Iris pigment epithelial cell (primary cell): ENCODE data around the gene FCRL6.
A peak's percentile ranks its signal among the peaks of the same experiment; 100 is the strongest.

Experiments
- DNase-seq: peaks from one replicate; pipeline ENCODE4 v3.0.0-alpha.2; 2011; ENCODE audit warnings: low read depth

The FCRL6 gene, protein sequence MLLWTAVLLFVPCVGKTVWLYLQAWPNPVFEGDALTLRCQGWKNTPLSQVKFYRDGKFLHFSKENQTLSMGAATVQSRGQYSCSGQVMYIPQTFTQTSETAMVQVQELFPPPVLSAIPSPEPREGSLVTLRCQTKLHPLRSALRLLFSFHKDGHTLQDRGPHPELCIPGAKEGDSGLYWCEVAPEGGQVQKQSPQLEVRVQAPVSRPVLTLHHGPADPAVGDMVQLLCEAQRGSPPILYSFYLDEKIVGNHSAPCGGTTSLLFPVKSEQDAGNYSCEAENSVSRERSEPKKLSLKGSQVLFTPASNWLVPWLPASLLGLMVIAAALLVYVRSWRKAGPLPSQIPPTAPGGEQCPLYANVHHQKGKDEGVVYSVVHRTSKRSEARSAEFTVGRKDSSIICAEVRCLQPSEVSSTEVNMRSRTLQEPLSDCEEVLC

DNA sequence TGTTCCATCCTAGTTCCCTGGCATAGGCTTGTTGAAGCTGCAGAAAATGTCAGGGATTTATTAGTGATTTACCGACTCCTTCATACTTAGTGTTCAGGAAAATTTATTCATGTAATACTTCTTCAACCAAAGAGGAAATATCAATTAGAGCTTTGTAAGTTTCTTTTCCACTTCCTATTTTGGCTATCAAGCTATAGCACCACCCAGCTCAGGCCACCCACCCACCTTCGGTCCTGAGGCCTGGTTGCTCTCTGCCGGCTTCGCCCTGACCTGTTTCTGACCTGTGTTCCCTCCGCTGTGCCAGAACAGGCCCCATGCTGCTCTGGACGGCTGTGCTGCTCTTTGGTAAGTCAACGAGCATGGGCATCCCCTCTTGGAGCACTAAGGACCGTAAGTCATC, at the start of gene FCRL6:
FCRL6 (plus strand) TSS at position 250 of the 400 bp plus-strand sequence; CDS start at position 315, 65 bp downstream.
- no peak for DNase-seq

DNA sequence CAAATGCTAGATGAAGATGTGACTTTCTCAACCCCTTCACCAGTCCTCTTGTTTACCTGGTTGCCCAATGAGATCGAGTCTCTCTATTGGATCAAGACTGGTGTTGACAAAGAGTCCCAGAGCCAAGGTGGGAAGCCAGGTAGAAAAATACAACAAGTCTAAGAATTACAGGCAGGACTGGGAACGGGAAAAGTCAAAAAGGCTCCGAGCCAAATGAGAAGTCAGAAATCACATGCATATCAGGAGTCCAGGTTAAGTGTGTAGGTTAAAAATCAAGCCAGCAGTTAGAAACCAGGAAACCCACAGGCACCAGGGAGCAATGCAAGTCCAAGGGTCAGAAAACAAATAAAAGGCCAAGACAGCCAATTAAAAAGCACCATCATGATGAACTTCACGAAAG, 48.8 kb upstream of the FCRL6 start:
- DNase-seq: no peak

DNA sequence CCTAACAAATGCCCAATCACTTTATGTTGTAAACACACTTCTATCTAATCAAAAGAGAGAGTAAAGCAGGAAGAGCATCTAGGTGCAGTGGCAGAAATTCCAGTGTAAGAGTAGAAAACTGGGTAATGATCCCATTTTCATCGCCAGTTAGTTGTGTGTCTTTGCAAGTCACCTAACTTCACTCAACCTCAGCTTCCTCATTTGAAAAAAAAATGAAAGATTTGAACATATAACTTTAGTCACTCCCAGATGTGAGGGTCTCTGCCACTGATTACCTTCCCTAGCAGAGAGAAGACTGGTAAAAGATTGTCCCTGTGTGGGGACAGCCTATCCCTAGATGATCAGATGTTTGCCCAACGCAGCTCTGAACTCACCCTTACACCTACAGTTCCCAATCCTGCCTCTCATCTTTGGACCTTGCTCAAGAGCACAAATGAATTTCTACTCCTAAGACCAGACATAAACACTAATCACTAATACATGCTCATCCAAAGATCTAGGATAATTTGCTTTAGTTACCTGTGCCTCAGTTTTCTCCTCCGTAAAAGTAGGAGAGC, 46.6 kb upstream of the FCRL6 start:
- DNase-seq: no peak

DNA sequence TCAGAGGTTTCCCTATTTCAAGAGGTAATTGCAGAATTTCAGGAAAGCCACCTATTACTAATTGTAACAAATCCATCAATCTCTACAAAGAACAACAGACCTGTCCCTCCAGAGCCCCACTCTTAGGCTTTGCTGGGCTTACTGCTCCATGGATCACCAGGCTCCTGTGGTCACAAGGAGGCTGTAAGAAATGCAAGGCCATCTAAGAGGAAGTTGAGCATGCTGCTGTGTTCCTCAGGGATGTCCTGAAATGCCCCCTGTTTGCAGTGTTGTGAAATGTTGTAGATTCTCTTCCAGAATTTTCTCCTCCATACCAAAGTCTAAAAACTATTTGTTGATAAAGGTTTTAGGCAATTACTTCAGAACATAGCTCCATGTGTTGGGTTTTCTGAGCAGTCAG, 45.8 kb upstream of the FCRL6 start:
- DNase-seq: peak; percentile 73

DNA sequence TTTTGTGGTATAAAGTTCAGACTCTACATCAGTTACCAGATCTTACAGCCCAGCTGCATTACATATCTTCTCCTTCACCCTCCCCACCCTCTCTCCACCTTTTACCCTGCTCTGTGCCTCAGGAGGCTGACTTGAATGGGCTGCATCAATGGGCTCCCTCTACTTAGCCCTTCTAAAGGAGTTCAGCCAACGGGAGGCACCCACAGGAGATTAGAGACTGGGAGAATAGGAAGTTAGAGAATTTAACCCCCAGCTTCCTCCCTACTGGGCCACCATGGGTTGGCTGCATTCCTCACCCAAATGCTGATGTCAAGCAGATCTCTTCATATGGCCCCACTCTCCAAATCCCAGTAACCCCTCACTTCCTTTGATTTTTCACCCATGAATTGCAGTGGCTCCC, 38.5 kb upstream of the FCRL6 start:
- DNase-seq: no peak

DNA sequence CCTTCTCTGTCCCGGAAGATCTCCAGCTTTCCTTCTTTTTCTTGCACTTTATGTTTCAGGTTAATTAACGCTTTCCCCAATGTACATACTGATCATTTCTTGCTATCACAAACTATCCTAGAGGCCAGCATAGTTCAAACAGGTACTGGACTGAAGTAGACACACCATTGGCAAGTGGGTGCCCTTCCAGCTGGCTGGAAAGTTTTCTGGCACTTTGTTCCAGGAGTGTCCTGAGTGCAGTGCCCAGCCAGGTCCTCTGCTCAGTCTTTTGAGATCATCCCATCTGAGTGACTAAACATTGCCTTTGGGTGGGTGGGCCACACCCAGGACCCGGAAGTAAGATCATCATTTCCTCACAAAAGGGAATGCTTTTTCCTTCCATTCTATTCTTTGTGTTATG, 36.4 kb upstream of the FCRL6 start:
- DNase-seq: no peak

DNA sequence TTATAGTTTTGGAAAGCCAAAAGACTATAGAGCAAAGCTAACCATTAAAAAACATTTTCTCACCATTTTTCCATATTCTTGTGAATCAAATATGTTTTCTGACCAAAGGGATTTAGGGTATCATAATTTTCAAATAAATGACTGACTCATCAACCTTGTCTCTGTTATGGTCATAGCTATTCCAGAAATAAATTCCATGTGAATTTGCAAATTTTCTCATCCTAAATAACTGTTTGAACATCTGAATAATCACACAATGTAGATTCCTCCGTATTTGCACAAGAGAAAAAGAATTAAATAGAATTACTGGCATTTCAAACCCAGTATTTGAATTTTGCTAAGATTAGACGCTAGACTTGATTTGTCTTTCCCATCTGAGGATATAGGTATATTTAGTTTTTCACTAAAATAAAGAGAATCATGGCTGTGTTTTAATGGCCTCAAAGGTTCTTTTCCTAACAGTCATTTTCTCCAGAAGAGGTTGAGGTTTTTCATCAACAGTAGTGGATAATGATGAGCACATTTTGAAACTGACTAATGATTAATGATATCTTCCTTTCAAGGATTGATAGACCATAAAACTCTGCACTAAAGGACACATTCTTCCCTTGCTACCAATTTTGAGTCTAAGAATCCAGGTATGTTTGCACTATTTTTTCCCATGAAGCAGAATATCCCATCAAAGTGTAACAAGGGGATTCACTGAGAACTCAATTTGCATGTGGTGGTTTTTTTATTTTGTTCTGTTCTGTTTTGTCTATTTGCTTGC, 30.8 kb upstream of the FCRL6 start:
- DNase-seq: no peak

DNA sequence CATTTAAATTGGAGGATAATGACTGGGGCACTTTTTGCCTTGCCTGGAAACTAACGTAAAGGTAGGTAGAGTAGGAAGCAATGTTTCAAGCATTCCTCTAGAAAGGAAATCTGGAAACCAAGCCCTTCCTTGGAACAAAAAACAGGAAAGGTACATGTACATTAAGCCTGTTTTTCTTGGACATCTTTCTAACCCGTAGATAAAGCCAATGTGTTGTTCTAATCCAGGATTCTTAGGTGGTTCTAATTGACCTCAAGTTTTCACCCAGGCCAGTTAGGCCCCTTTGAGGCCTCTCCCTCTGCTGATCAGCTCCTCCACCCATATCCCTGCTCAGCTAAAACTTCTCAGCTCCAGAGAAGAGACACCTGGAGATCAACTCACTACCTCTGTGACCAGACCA, 27.7 kb upstream of the FCRL6 start:
- no peak for DNase-seq

DNA sequence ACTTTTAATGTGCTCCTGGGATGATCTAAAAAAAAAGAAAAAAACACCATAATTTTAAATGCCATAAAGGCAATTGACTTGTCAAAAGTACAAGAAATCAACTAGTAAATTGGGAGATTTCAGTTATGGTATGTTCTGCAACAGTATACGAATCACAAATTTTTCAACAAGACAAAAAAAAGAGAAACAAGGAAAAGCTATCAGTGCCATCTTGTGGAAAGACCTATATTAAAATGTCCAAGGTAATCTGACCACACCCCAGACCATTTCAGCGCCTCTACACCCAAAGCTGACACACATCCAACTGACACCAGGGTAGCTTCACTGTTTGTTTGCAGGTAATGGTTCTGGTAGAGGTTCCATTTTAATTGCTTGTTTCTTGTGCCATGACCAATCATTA, 26.4 kb upstream of the FCRL6 start:
- peak; percentile 25 for DNase-seq

DNA sequence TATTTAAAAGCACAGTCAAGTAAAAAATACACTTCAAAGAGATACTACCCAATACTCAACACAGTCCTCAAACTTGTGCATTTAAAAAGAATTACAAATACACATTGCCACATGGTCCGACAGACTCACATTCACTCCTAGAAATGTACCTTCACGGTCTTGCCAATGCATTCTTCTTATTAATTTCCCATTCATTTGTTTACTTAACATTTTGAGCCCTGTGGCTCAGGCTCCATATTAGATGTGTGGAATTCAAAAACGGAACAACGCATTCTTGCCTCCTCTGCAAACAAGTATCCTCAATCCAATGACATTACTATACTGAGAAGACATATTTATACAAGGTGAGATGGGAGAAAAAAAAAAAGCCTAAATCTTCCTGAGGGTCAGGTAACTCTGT, 23.9 kb upstream of the FCRL6 start:
- peak; percentile 74 for DNase-seq

DNA sequence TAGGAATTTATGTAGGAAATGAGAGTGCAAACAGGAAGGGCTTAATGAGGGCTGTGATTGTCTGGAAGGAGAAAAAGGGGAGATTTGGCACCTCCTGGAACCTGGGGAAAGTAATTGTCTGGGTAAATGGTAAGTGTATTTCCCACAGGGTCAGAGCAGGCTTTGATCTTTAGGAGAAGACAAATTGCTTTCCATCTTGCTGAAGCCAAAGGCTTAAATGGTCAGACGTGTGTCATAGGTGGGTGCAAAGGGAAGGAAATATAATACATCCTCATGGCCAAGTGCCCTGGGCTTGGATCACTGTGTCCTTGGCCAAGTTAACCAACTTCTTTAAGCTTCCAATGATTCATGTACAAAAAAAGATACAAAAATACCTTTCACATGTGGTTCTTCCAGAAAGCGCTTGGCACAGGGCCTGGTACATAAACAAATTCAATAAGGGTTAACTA, 22.7 kb upstream of the FCRL6 start:
- peak; percentile 96 for DNase-seq

DNA sequence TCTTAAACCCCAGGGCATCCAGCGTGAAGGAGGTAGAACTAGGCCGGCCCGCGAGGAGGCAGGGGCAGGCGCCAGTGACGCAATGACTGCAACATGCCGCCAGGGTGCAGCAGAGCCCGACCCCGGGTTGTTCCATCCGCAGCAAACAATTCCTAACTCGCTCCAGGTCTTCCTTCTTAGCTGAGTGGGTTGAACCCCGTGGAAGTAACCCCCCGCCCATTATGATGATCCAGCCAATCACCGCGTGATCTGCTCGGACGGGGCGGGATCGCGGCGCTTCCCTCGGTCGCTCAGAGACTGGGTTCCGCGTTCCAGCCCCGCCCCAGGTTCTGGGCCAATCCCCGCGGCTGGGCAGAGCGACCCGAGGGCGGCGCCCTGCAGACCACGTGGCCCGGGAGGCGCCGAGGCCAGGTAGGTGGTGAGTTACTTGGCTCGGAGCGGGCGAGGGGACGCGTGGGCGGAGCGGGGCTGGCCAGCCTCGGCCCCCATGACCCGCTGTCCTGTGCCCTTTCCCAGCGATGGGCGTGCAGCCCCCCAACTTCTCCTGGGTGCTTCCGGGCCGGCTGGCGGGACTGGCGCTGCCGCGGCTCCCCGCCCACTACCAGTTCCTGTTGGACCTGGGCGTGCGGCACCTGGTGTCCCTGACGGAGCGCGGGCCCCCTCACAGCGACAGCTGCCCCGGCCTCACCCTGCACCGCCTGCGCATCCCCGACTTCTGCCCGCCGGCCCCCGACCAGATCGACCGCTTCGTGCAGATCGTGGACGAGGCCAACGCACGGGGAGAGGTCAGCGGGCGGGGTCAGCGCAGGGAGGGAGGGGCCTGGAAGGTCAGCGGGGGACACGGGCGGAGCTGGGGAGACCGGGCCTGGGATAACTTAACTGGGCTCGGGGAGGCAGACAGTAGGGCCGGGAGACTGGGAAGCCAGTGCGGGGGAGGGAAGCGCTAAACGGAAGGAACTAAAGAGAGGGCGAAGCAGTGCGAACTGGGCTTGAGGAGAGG, 21.3 kb upstream of the FCRL6 start, which contains the start of gene DUSP23:
DUSP23 (plus strand) TSS at position 380 of the 1,000 bp plus-strand sequence; CDS start at position 519, 139 bp downstream.
- peak; percentile 99 for DNase-seq

DNA sequence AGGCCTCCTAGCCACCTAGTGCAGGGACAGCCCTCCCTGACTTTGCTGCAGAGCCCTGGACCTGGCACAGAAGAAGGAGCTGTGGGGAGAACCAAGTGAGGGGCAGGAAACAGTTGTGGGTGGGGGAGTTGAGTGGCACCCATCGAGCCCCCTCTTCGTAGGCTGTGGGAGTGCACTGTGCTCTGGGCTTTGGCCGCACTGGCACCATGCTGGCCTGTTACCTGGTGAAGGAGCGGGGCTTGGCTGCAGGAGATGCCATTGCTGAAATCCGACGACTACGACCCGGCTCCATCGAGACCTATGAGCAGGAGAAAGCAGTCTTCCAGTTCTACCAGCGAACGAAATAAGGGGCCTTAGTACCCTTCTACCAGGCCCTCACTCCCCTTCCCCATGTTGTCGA, 20.2 kb upstream of the FCRL6 start:
- DNase-seq: no peak

DNA sequence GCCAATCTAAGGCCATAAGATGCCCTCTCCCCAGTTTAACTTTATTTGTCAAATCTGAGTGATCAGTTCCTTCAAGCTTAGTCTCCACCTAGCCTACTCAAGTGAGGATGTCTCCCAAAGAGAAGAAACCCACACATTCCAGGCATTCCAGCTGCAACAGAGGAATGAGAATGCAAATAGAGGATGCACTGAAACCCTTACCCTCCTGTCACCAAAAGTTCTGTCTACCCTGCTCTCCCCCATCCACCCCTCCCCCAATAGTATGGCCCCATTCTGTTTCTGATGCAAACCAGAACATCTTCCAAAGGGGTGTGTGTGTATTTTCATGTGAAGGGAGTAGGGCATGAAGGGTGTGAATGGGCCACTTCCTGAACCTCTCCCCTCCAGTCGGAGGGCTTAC, 18.4 kb upstream of the FCRL6 start:
- no peak for DNase-seq

DNA sequence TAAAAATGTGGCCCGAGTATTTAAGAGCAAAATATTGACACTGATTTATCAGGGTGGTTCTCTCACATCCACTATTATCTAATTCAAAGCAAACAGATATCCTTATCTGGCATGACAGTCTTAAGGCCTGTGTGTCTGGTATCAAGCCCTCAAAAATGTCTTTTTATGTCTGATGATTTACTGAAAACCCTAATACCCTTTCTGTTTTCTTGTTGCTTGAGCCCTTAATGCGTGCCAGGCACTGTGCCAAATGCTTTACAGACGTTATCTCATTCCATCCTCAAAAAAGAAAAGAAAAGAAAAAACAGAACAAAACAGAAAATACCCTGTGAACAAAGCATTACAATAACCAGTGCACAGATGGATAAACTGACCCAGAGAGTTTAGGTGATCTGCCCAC, 15.7 kb upstream of the FCRL6 start:
- peak; percentile 80 for DNase-seq

DNA sequence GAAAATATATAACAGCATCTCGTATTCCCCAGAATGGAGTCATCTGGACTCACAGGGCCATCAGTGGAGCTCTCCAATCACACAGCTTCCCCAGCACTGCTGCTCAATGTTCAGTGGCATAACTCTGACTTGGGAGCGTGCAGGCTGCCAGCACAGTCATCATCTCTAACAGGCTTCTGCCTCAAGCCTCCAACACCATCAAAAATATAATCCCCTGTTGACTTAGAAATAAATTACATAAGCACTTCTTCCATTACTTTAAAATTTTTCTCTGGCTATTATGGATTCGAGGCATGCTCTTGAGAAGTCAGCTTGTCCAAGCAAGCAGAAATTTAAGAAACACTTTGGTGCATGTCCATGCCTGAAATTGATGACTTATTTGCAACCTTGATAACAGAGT, 15.2 kb upstream of the FCRL6 start:
- DNase-seq: peak; percentile 75

DNA sequence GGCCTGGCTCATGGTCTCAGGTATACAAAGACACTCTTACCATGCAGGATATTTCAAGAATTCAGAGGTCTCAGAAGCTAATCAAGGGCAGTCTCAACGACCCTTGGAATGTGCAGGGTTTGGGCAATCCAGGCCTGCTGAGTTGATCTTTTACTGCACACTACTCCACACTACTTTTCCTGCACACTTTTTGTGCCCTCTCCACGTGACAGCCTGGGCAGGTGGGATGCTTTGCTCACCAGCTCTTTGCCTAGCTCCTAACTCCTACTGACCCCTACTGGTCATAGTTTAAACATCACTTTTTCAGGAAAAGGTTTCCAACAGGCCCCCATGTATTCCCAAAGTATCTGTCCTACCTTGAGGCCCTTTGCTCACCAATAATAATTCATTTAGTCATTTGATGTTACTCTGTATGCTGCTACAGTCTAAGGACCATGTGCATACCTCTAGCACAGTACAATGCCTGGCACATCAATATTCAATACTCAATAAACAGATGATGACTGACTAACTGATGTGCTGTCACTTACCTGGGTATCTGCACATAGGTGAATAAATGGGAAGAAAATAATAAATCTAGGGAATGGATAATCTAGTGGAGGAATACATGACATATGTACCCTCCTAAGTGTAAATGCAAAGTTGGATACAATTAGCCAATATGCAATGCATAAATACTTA, 11.8 kb upstream of the FCRL6 start:
- peak; percentile 32 for DNase-seq

DNA sequence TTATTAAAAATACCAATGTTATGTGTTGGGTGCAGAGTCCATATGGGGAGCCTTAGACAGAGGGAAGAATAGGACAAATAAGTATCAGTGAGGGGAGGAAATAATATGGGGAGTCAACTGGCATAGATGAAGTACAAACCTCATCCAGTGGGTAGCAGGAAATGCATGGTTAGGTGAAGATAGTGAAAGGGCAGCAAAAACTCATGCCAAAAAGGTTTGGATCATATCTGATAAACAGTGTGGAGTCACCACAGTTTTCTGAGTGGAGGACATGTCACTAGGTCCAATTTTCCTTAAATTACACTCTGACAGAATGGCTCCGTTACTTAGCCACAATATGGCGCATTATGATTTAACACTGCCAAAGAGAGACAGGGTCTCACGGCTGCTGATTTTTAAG, 11.1 kb upstream of the FCRL6 start:
- DNase-seq: no peak

DNA sequence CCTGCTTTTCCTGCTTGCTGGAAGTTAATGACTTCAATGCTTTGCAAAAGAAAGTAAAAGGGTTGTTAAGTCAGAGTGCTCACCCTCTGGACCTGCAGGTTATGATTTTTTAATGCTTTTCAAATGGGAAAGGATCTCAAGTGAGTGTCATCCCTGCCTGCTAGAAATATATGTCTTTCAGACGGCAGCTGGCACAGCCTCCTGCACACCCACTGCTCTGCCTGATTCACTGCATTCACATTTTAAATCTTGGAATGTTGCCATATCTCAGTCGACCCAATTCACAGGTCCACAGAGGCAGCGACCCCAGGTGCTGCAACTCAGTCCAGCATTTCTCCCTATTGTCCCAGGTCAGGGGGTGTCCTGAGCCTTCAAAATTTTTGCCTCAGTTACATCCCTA, 10.7 kb upstream of the FCRL6 start:
- no peak for DNase-seq

DNA sequence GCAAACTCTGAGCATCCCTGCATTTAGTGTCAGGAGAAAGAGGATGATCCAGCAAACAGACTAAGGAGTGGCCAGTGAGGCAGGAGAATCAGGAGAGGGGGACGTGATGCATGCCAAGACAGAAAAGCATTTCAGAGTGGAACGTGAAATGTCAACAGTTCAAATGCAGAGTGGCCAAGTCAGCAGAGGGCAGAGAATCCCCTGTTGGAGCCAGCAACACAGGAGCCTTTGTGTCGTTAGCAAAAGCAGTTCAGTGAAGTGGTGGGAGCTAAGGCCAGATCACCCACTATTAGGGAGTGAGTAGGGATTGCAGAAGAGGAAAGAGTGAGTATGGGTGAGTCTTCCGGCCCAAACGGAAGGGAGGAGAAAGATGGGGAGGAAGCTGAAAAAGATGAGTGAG, 6.6 kb upstream of the FCRL6 start:
- DNase-seq: no peak

DNA sequence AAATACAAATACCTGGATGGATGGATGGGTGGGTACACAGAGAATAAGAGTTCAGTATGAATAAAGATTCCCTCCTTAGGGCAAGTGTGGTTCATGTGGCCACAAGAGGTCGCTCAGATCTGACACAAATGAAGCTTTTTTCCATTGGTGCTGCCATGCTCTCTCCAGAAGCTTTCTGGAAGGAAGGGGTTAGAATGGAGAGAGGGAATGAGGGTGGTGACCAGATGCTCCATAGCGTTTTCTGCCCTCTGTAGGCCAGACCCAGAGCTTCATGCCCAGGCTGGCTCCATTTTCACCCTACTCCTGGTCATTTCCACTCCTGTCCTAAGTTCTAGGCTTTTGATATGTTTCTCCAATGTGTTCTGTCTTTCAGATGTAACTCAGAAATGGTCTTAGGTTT, 3.3 kb upstream of the FCRL6 start:
- peak; percentile 85 for DNase-seq
